HK-2 (cell line): ENCODE data around the gene CELSR2.
"Not testable (repeated sequence)": the region's sequence is repeated elsewhere in the genome, so short reads cannot be mapped to it uniquely, and the experiment has no call there.

Source experiments
- DNase-seq: peaks from one replicate; pipeline ENCODE4 v3.0.0-alpha.2; 2018; ENCODE audit not compliant: unreplicated experiment

CELSR2 gene

GRCh38 chr1:109304226-109304920, 55.0 kb downstream of the CELSR2 start:
- DNase-seq: no peak

- not testable (repeated sequence) for DNase-seq
Measured at GRCh38 chr1:109305991-109306390, 56.7 kb downstream of the CELSR2 start.

- no peak for DNase-seq
Measured at GRCh38 chr1:109306832-109307273, 57.5 kb downstream of the CELSR2 start, which contains the start of gene MYBPHL. MYBPHL (minus strand) TSS chr1:109307011; CDS start chr1:109306991, 20 bp downstream.

- no peak for DNase-seq
Measured at GRCh38 chr1:109307274-109308021, 58.1 kb downstream of the CELSR2 start.

GRCh38 chr1:109309347-109309746, 60.0 kb downstream of the CELSR2 start:
- DNase-seq: no peak

- no peak for DNase-seq
Measured at GRCh38 chr1:109312246-109312645, 62.9 kb downstream of the CELSR2 start.

GRCh38 chr1:109312978-109313775, 63.8 kb downstream of the CELSR2 start:
- DNase-seq: no peak

- no peak for DNase-seq
Measured at GRCh38 chr1:109314795-109315194, 65.5 kb downstream of the CELSR2 start.

GRCh38 chr1:109315288-109315687, 65.9 kb downstream of the CELSR2 start:
- no peak for DNase-seq

- DNase-seq: no peak
Measured at GRCh38 chr1:109316506-109316905, 67.2 kb downstream of the CELSR2 start.

- DNase-seq: no peak
Measured at GRCh38 chr1:109319114-109319513, 69.8 kb downstream of the CELSR2 start.

- no peak for DNase-seq
Measured at GRCh38 chr1:109322974-109323373, 73.6 kb downstream of the CELSR2 start.
